Upper lobe of left lung (tissue), 4 donors: ENCODE data around the gene RFC1.

Experiments
- CTCF ChIP-seq, 6 experiments: fragments of 450-650 bp in 4 of 6; fragments of 200-600 bp in 2 of 6; sonication (generic) in 2 of 6; IDR thresholded peaks; one replicate each; pipeline ENCODE4 v1.5.1; 2016 to 2019; ENCODE audit warnings: antibody characterized with exemption in 6 of 6
- POLR2AphosphoS5 ChIP-seq, 2 donors: sonication (generic); formaldehyde crosslinking; IDR thresholded peaks; one replicate each; pipeline ENCODE4 v1.5.1; 2017; ENCODE audit warnings: antibody characterized with exemption in 2 of 2

GRCh38 chr4:39346856-39347519 is 19.2 kb downstream of the RFC1 start:
- TF ChIP-seq CTCF (IDR thresholded peaks at IDR 0.05) = no peak
- TF ChIP-seq POLR2AphosphoS5 (IDR thresholded peaks at IDR 0.05) = no peak
